ENCODE data around the gene ALOX15.
A peak's percentile ranks its signal among the peaks of the same experiment; 100 is the strongest.
"Not testable (repeated sequence)": the region's sequence is repeated elsewhere in the genome, so short reads cannot be mapped to it uniquely, and the experiment has no call there.

The ALOX15 gene

GRCh38 chr17:4590981-4591453, 50.5 kb downstream of the ALOX15 start:
- no peak for DNase-seq

- DNase-seq, result not testable (repeated sequence)
These were observed 51.4 kb downstream of the ALOX15 start for GRCh38 chr17:4590042-4590441.

- DNase-seq, result no peak
These were observed 52.4 kb downstream of the ALOX15 start for GRCh38 chr17:4588898-4589625.

- no peak for DNase-seq
These were observed 53.1 kb downstream of the ALOX15 start for GRCh38 chr17:4588391-4588790.

GRCh38 chr17:4587803-4588202, 53.7 kb downstream of the ALOX15 start:
- no peak for DNase-seq

GRCh38 chr17:4587195-4587594, 54.3 kb downstream of the ALOX15 start:
- no peak for DNase-seq

- no peak for DNase-seq
These were observed 55.4 kb downstream of the ALOX15 start for GRCh38 chr17:4586043-4586442.

- no peak for DNase-seq
These were observed 55.9 kb downstream of the ALOX15 start for GRCh38 chr17:4585638-4585994.

- DNase-seq, result no peak
These were observed 56.4 kb downstream of the ALOX15 start for GRCh38 chr17:4584917-4585637.

GRCh38 chr17:4584101-4584916, 57.2 kb downstream of the ALOX15 start, which contains the start of gene SMTNL2:
Gene SMTNL2, plus strand, starts transcription at chr17:4584529. Its CDS starts 77 bp downstream, at chr17:4584606.
- DNase-seq, result no peak

- peak; percentile 86 for DNase-seq
These were observed 57.7 kb downstream of the ALOX15 start for GRCh38 chr17:4583782-4584100.

- DNase-seq, result no peak
These were observed 58.3 kb downstream of the ALOX15 start for GRCh38 chr17:4583206-4583605.

GRCh38 chr17:4582691-4583090, 58.8 kb downstream of the ALOX15 start:
- DNase-seq, result no peak

GRCh38 chr17:4582101-4582501, 59.4 kb downstream of the ALOX15 start:
- no peak for DNase-seq

Data from NCI-H82 (cell line).